ENCODE results near the gene CKLF. TPM values are rescaled to one million over a fixed set of nuclear protein-coding genes. Genes with fewer than 3 reads are reported as not detected.

The CKLF gene
- total and polyA plus RNA-seq, 7 donors: 24.1 to 57.4 (median 46.7) TPM

DNA sequence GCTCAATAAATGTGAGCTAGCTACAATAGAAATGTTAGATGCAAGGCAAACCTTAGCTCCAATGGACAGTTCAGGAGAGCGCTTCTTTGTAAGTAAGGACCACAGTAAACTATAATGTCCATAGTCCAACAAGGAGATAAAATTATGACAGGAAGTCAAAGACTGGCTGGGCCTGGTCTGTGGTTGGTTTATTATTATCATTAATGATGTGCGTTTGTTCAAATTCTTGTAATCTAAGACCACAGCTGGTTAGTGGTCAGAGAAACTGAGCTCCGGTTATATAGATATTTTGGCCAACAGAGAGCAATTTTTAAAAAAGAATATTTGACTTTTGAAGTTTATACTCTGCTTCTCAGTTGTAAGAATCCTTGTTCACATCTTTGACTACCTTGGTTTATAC, 22.2 kb downstream of the CKLF start:
- no peak for DNase-seq
- H3K36me3 ChIP-seq: no peaks in the 10 kb centered on the region
- no peak for TF ChIP-seq EP300 (IDR thresholded peaks at IDR 0.05)
- no peaks in the 10 kb centered on the region for H3K9me3 ChIP-seq
- no peak overlapping the region for H3K4me3 ChIP-seq
- no peak overlapping the region for H3K27ac ChIP-seq
- H3K4me1 ChIP-seq: peaks cover 0 to 13% (median 12%) of the 10 kb centered on the region in 4 donors
- 89 to 91% methylated on average over 3 of the region's 3 CpGs for WGBS, 2 donors
- intact Hi-C loops (cut with DNase I): no loop called here
- peaks cover 11 to 26% (median 19%) of the 10 kb centered on the region in 3 donors for H3K27me3 ChIP-seq

DNA sequence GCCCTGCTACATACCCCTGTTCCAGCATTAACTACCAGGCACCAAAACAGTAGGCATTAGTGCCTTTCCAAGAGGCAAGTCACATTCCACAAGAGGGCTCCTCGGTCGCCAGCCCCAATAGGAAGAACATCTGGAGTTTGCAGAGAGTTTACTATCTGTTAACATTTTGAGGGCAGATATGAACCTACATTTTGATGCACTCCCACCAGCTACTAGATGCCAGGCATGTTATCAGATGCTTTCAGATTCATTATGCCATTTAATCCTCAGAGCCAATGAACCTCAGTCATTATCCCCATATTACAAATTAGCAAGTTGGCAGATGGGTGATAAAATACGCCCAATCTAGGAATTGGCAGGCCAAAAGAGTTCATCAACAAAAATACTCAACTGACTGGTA, 22.7 kb downstream of the CKLF start:
- Histone ChIP-seq H3K36me3 (no peaks in the 10 kb centered on the region), H3K27me3 (peaks cover 11 to 32% (median 24%) of the 10 kb centered on the region in 3 donors), H3K27ac (no peak overlapping the region), H3K4me1 (peaks cover 0 to 13% (median 12%) of the 10 kb centered on the region in 4 donors), H3K9me3 (no peaks in the 10 kb centered on the region), H3K4me3 (no peak overlapping the region)
- TF ChIP-seq POLR2A (IDR thresholded peaks at IDR 0.05) (no peak), EP300 (IDR thresholded peaks at IDR 0.05) (no peak), POLR2AphosphoS5 (IDR thresholded peaks at IDR 0.05) (no peak)
- TF ChIP-seq, protein P1, sequence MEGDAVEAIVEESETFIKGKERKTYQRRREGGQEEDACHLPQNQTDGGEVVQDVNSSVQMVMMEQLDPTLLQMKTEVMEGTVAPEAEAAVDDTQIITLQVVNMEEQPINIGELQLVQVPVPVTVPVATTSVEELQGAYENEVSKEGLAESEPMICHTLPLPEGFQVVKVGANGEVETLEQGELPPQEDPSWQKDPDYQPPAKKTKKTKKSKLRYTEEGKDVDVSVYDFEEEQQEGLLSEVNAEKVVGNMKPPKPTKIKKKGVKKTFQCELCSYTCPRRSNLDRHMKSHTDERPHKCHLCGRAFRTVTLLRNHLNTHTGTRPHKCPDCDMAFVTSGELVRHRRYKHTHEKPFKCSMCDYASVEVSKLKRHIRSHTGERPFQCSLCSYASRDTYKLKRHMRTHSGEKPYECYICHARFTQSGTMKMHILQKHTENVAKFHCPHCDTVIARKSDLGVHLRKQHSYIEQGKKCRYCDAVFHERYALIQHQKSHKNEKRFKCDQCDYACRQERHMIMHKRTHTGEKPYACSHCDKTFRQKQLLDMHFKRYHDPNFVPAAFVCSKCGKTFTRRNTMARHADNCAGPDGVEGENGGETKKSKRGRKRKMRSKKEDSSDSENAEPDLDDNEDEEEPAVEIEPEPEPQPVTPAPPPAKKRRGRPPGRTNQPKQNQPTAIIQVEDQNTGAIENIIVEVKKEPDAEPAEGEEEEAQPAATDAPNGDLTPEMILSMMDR (IDR thresholded peaks at IDR 0.05): no peak
- intact Hi-C loops (cut with DNase I): no loop called here
- WGBS, 2 donors: 96 to 97% methylated on average over 3 of the region's 3 CpGs
- DNase-seq: no peak

DNA sequence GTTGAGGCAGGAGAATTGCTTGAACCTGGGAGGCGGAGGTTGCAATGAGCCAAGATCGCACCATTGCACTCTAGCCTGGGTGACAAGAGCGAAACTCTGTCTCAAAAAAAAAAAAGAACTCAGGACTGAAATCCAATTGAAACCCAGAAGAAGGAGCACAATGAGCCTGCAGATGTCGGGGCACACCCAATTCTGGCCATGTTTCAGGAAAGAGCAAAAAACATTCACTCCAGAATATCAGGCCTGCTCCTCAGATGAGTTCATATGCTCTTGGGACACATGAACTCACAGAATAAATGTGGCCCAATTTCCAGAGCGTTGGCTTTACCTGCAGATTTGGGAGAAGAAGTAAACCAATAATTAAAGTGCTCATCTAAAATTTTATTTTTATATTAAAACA, 23.9 kb downstream of the CKLF start:
- TF ChIP-seq POLR2AphosphoS5 (IDR thresholded peaks at IDR 0.05) (no peak), EP300 (IDR thresholded peaks at IDR 0.05) (no peak), POLR2A (IDR thresholded peaks at IDR 0.05) (no peak)
- TF ChIP-seq, protein P1 (IDR thresholded peaks at IDR 0.05): no peak
- 92 to 95% methylated on average over 5 of the region's 5 CpGs for WGBS, 2 donors
- Histone ChIP-seq H3K27ac (no peak overlapping the region), H3K4me1 (peaks cover 0 to 13% (median 12%) of the 10 kb centered on the region in 4 donors), H3K27me3 (peaks cover 11 to 33% (median 24%) of the 10 kb centered on the region in 3 donors), H3K36me3 (no peaks in the 10 kb centered on the region), H3K4me3 (no peak overlapping the region), H3K9me3 (no peaks in the 10 kb centered on the region)
- DNase-seq: no peak
- intact Hi-C loops (cut with DNase I): no loop called here

DNA sequence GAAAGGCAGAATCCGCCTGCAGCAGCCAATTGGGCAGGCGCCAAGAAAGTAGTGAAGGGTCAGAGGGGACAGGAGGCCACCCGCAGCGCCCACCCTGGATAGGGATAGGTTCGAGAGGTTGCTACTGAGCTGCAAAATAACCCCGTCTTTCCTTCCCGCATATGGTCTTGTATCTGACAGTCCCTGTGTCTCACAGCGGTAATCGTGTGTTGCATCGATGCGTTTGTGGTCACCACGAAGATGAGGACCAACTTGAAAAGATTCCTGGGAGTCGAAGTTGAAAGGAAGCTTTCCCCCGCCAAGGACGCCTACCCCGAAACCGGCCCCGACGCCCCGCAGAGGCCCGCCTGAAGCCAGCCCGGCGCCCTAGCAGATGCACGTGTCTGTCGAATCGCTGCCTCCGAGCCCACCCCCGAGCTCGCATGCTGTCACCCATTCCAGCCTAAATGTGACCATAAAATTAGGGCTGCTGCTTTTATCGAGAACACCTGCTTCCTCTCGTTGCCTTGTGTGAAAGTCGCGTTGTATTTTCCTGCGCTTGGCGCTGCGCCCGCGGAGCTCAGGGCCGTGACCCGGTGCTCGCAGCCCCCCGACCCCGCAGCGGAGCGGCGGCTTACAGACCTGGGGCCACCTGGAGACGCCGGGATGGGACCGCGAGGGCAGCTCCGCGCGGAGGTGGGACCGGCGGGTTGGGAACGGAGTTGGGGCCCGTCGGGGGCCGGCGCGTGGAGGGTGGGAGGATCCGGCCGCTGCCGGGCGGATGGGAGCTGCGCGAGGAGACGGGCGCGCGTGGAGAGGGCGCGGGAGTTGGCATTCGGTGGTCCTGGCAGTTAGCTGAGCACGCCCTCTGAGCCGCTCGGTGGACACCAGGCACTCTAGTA, 26.5 kb downstream of the CKLF start, which contains the start of gene CMTM2:
Gene CMTM2, plus strand, starts transcription at position 813 of the 881 bp plus-strand sequence. CDS start 145 bp downstream, outside the sequence.
- TF ChIP-seq POLR2AphosphoS5 (IDR thresholded peaks at IDR 0.05) (no peak), POLR2A (IDR thresholded peaks at IDR 0.05) (no peak), EP300 (IDR thresholded peaks at IDR 0.05) (no peak)
- TF ChIP-seq, protein P1 (IDR thresholded peaks at IDR 0.05): no peak
- Histone ChIP-seq H3K27ac (no peak within 1 kb of the TSS), H3K36me3 (no peaks in the 10 kb centered on the region), H3K27me3 (peaks cover 11 to 33% (median 24%) of the 10 kb centered on the region in 3 donors), H3K4me3 (peak within 1 kb of the TSS in 3 of 4 donors; percentile 31 to 38 (median 37)), H3K4me1 (peaks cover 0 to 13% (median 12%) of the 10 kb centered on the region in 4 donors), H3K9me3 (no peaks in the 10 kb centered on the region)
- DNase-seq: no peak
- intact Hi-C loops (cut with DNase I): no loop called here
- WGBS, 2 donors: 14 to 15% methylated on average over 77 of the region's 77 CpGs

DNA sequence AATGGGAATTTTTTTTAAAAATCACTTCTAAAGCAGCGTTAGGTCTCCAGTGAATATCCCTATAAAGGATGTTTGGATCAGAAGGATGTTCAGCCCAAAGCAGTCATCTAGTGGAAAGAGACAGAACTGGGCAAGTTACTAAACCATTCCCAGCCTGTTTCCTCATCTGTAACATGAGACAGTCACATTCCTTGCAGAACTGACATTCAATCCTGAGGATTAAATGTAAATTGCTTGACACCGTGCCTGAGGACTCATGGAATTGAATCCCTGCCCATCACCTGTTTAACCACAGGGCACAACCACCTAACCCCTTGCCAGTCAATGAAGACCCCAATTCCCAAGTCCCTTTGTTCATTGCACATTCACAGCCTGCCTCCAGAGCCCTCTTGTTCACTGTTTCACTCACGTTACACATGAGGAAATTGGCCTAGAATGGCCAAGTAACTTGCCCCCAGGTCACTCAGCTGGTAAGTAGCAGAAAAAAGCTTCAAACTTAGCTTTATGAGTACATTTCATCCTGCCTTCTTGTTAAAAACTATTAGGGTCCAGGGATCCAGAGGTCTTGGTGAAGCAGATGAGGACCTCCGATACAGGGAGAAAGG, 28.3 kb downstream of the CKLF start:
- WGBS, 2 donors: 85 to 92% methylated on average over 4 of the region's 4 CpGs
- H3K27me3 ChIP-seq: peaks cover 11 to 33% (median 24%) of the 10 kb centered on the region in 3 donors
- no peak for DNase-seq
- intact Hi-C loops (cut with DNase I): no loop called here
- no peak overlapping the region for H3K4me3 ChIP-seq
- peaks cover 0 to 13% (median 12%) of the 10 kb centered on the region in 4 donors for H3K4me1 ChIP-seq
- no peaks in the 10 kb centered on the region for H3K36me3 ChIP-seq
- TF ChIP-seq EP300 (IDR thresholded peaks at IDR 0.05) (no peak), POLR2AphosphoS5 (IDR thresholded peaks at IDR 0.05) (no peak), POLR2A (IDR thresholded peaks at IDR 0.05) (no peak)
- TF ChIP-seq, protein P1 (IDR thresholded peaks at IDR 0.05): no peak
- H3K9me3 ChIP-seq: no peaks in the 10 kb centered on the region
- H3K27ac ChIP-seq: no peak overlapping the region
